SH-SY5Y (cell line): Measurements from ENCODE around the gene DHRS1.

Experiments used
- GATA2 ChIP-seq: IDR thresholded peaks from 2 replicates; pipeline ENCODE4 v1.6.1; 2011; ENCODE audit warnings: mild to moderate bottlenecking, low read depth, low read length
- GATA3 ChIP-seq: IDR thresholded peaks from 2 replicates; pipeline ENCODE4 v1.6.1; 2011; ENCODE audit warnings: low read depth, mild to moderate bottlenecking, low read length, moderate library complexity

- TF ChIP-seq GATA2 = no peak
- TF ChIP-seq GATA3 = no peak
Measured at GRCh38 chr14:24258119-24258518, 41.5 kb downstream of the DHRS1 start.
